GM12878 (cell line): ENCODE data around the gene RPL27A. TPM values are rescaled to one million over a fixed set of nuclear protein-coding genes. Genes with fewer than 3 reads are reported as not detected.
A peak's percentile ranks its signal among the peaks of the same experiment; 100 is the strongest.

Source experiments
- ATF7 ChIP-seq: fragments of 450-650 bp; IDR thresholded peaks from 2 replicates; pipeline ENCODE4 v1.6.1; 2016; ENCODE audit warnings: low read depth, mild to moderate bottlenecking
- BCLAF1 ChIP-seq: fragments of 450-650 bp; IDR thresholded peaks from 2 replicates; pipeline ENCODE4 v1.6.1; 2017; ENCODE audit warnings: antibody characterized with exemption, mild to moderate bottlenecking, moderate library complexity
- E2F8 ChIP-seq: fragments of 450-650 bp; IDR thresholded peaks from 2 replicates; pipeline ENCODE4 v1.6.1; 2018; ENCODE audit warnings: mild to moderate bottlenecking, low read depth, moderate library complexity; ENCODE audit not compliant: partially characterized antibody
- GATAD2B ChIP-seq: fragments of 450-650 bp; conservative IDR thresholded peaks from 2 replicates; pipeline ENCODE4 v1.6.1; 2017; ENCODE audit warnings: low read depth, mild to moderate bottlenecking, moderate library complexity
- IRF5 ChIP-seq: fragments of 450-650 bp; IDR thresholded peaks from 2 replicates; pipeline ENCODE4 v1.6.1; 2017; ENCODE audit warnings: borderline replicate concordance
- NFYB ChIP-seq: IDR thresholded peaks from 2 replicates; pipeline ENCODE4 v1.6.1; 2011; ENCODE audit warnings: low read depth, mild to moderate bottlenecking, low read length, improper control_type of control experiment, moderate library complexity; ENCODE audit not compliant: insufficient read depth
- NKRF ChIP-seq: fragments of 450-650 bp; conservative IDR thresholded peaks from 2 replicates; pipeline ENCODE4 v1.6.1; 2017; ENCODE audit warnings: mild to moderate bottlenecking, moderate library complexity
- PML ChIP-seq: IDR thresholded peaks from 2 replicates; pipeline ENCODE4 v1.6.1; 2012; ENCODE audit warnings: low read length, inconsistent platforms
- RAD51 ChIP-seq: fragments of 450-650 bp; IDR thresholded peaks from 2 replicates; pipeline ENCODE4 v1.6.1; 2016; ENCODE audit warnings: moderate library complexity, mild to moderate bottlenecking, inconsistent platforms
- SKIL ChIP-seq: fragments of 450-650 bp; IDR thresholded peaks from 2 replicates; pipeline ENCODE4 v1.6.1; 2017; ENCODE audit warnings: mild to moderate bottlenecking, low read depth, inconsistent platforms; ENCODE audit not compliant: poor library complexity, severe bottlenecking
- SMARCA5 ChIP-seq: fragments of 450-650 bp; IDR thresholded peaks from 2 replicates; pipeline ENCODE4 v1.6.1; 2017; ENCODE audit warnings: mild to moderate bottlenecking
- USF2 ChIP-seq: IDR thresholded peaks from 2 replicates; pipeline ENCODE4 v1.6.1; 2011; ENCODE audit warnings: low read depth, low read length, improper control_type of control experiment, borderline replicate concordance
- polyA plus RNA-seq, 11 experiments: library from polyadenylated mRNA; depleted of rRNA in 4 of 11; unstranded in 6 of 11; stranded (reverse) in 5 of 11; fragments of >200 nt; fragmentation: Nextera tagmentation in 4 of 11; fragmentation: Illumina TruSeq in 1 of 11; extraction: Ambion mirVana in 4 of 11; extraction: Trizol in 1 of 11; gene quantifications; 1 replicate in 1 of 11; 2 replicates in 10 of 11; pipeline versions ENCODE4 v1.2.1 to v1.2.3, GENCODE V29; 2011 to 2016; ENCODE audit warnings: inconsistent platforms in 2 of 11, missing spikeins in 2 of 11, low read depth in 1 of 11
- total RNA-seq, 4 experiments: library from RNA; depleted of rRNA in 3 of 4; stranded (reverse); fragments of >200 nt in 3 of 4; fragmentation: Illumina TruSeq in 1 of 4; extraction: Trizol in 1 of 4; gene quantifications; 2 replicates each; pipeline versions ENCODE4 v1.2.1 to v1.2.3, GENCODE V29; 2013 to 2021

The RPL27A gene
- total and polyA plus RNA-seq, 10 of the 15 experiments (the other 5 are each of a cell fraction or from before 2014, with no cell fraction given), result 978 to 4,776 (median 1,959) TPM

GRCh38 chr11:8688414-8689362, 6.1 kb downstream of the RPL27A start (continued):
- peak; percentile 42; the same call in 1 of the 2 replicates for TF ChIP-seq ATF7
- TF ChIP-seq USF2, result no peak
- no peak for TF ChIP-seq RAD51
- TF ChIP-seq NKRF, result peak; percentile 96
- TF ChIP-seq IRF5, result no peak
- TF ChIP-seq E2F8, result peak; percentile 87
- TF ChIP-seq BCLAF1, result 0 out of 2 replicates have a peak, but pooled peaks have one; percentile 60
- peak; percentile 86 for TF ChIP-seq PML
- no peak for TF ChIP-seq SKIL
- peak; percentile 75; the same call in 1 of the 2 replicates for TF ChIP-seq GATAD2B
- TF ChIP-seq SMARCA5, result no peak; the same call in 1 of the 2 replicates
- TF ChIP-seq NFYB, result no peak
